Measurements from ENCODE around the gene UBE2E2.
A peak's percentile ranks its signal among the peaks of the same experiment; 100 is the strongest.

The UBE2E2 gene

DNA sequence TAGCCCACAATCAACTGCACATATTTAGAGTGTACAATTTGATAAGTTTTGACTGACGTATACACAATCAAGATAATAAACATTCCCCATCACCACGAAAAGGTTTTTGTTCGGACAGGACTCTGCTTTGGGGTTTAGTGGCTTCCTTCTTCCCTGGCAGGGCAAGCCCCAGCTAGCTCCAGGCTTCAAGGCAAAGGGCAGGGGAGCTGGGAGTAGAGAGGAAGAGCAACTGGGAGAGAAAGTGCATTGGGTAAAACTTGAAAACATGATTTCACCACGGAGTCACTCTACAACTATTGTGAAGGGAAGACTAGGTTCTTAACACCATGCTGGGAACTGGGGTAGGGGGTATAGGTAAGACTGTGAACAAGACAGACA, 417.5 kb downstream of the UBE2E2 start:
- DNase-seq (ENCODE audit: low read depth) = no peak

DNA sequence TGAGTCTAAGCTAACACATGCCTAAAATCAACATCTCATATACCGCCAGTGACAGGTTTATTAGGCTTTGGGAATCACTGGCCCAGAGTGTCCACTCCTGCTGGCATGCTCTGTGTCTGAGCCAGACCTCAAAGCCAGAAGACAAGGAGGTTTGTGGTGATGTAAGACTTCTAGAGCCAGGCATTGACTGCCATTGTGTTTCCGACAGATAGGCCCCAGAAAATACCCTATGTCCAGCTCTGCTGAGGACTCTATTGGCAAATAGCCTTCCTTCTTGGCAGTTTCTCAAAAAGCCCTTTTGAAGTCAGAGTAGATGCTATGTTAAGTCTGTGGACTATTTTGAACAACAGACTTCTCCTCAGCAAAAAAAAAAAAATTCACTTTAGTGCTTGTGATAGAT, 420.7 kb downstream of the UBE2E2 start:
- no peak for DNase-seq (ENCODE audit: low read depth)

DNA sequence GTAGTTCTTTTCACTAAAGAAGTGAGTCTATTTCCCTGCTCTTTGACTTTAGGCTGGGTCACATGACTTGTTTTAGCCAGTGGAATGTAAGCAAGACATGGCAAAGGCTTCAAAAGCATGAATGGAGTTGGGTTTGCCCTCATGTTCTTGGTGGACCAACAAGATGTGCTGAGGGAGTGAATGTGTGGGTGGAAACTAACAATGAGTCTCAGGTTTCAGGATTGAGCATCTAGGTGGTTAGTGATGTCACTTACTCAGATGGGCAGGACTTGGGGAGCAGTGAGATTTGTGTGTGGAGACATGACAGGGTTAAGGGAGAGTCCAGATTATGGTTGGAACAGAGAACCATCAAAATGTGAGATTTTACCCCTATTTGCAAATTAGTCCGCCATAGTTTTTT, 421.2 kb downstream of the UBE2E2 start:
- DNase-seq (ENCODE audit: low read depth) = no peak

DNA sequence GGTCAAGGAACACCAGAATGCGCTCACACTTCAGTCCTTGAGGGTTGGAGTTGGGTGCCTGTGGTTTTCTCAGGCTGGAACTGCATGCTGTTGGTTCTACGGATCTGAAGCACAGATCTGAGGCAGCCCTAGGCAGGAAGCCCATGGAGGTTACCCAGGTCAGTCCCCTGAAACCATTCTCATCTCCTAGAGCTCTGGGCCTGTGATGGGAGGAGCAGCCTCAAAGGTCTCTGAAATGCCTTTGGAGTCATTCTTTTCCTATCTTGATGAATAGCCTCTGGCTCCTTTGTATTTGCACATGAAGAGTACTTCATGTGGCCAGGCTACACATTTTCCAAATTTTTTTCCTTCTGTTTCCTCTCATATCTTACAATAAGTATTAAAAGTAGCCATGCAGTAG, 423.3 kb downstream of the UBE2E2 start:
- no peak for DNase-seq (ENCODE audit: low read depth)

DNA sequence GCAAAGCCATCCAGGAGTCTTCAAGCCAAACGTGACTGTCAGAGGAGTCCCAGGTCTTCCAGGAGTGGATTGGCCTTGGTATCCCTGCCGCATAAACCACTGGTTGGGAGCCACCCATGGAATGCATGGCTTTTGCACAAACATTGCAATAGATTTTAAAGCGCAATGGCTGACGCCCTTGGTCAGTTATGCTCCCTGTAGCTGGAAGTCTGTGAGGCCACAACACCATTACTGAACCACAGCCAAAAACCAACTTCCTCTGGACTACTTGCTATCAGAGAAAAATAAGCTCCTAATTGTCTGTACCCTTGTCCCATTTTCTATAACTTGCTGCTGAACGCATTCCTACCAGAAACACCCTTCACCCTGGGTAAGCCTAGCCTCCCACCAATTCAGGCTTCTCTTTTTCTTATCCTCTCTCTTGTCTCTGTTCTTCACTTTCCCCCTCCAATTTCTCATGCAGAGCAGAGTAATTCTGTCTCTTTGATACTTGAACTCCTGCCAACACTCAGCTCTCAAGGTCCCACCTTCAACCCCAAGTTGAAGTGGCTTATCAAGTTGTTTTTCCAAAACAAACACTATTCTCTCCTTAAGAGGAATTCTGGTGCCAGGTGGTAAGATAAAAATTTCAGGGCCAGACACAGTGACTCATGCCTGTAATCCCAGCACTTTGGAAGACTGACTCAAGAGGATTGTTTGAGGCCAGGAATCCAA, 426.2 kb downstream of the UBE2E2 start:
- no peak for DNase-seq (ENCODE audit: low read depth)

DNA sequence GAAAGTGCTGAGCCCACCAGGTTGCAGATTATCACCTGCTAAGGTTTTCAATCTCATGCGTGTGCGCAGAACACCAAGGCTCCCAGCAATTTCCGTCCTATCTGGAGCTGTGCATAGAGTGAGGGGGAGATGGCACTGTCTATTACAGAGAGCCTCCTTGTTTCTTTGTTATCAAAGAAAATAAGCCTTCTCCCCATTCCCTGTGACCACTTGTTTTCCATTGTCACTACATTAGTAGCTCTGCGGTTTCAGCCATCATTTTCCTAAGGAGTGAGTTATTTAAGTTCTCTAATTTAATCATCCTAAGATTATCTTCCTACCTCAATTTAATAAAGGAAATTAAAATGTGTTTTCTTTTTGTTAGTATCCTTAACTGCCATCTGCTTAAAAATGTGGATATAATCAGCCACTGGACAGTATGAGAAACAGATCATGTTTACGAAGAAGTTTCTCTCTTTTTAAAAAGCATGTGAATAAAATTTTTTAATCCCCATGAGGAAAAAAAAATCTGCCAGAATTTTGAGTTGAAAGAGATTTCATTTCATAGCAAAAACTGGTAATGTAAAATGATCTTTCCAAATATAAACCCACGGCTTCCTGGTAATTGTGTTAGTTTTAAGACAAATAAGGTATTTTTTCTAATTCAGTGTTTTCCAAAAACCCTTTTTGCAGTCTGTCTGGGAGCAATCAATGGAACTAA, 430.3 kb downstream of the UBE2E2 start:
- DNase-seq (ENCODE audit: low read depth) = peak; percentile 57

DNA sequence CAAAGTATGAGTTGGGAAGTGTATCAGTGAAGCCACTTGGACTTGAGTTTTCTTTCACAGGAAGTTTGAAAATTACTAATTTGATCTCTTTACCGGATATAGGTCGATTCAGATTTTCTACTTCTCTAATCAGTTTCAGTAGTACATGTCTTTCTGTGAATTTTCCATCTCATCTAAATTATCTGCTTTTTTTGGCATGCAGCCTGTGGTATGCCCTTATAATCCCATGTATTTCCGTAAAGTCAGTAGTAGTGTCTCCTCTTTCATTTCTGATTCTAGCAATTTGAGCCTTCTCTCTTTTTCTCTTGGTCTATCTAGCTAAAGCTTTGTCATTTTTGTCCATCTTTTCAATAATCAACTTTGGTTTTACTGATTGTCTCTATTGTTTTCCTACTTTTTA, 434.2 kb downstream of the UBE2E2 start:
- DNase-seq (ENCODE audit: low read depth) = no peak

DNA sequence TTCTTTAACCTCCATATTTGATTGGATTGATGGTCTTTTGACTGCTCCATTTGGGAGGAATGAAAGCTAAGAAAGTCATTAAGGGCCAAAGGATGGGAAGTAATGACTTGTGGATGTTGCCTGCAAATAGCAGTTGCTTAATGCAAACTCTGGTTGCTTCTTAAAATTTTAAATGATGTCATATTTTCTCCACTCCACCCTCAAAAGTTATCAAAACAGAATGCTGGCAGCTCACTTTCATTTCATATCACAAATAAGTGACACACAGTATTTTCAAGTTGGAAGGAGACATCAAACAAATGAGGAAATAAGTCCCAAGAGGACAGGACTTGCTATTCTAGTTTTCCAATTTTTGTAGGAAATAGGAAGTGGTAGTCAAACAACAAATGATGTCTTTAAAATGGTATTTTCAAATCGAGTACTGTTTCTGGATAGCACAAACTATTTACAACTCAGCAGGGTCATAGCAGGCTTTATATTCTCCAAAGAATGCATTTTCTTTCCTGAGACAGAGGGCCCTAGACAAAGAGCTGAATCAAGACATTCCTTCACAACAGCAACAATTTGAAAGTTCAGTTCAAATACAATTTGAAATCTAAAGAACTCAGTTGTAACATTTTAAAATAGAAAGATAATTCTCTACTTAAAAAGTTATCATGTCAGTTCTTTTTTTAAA, 437.5 kb downstream of the UBE2E2 start:
- DNase-seq (ENCODE audit: low read depth) = no peak

Data from fibroblast of gingiva (primary cell).